Ascending aorta (tissue), 2 donors: ENCODE results near the gene HAUS1. TPM values are rescaled to one million over a fixed set of nuclear protein-coding genes. Genes with fewer than 3 reads are reported as not detected.

Source experiments
- DNase-seq, 2 donors: peaks; one replicate each; pipeline ENCODE4 v3.0.0-alpha.2; 2019; ENCODE audit warnings: low spot score in 2 of 2
- H3K27ac ChIP-seq, 2 donors: fragments of 200-600 bp; sonication (generic); one replicate each; pipeline ENCODE4 v1.5.1; 2016 to 2017; ENCODE audit warnings: mild to moderate bottlenecking in 1 of 2
- H3K27me3 ChIP-seq: fragments of 200-600 bp; sonication (generic); one replicate; pipeline ENCODE4 v1.5.1; 2017
- H3K36me3 ChIP-seq, 2 donors: fragments of 200-600 bp; sonication (generic); one replicate each; pipeline ENCODE4 v1.5.1; 2016
- H3K4me1 ChIP-seq, 2 donors: fragments of 200-600 bp; sonication (generic); one replicate each; pipeline ENCODE4 v1.5.1; 2016 to 2017; ENCODE audit warnings: mild to moderate bottlenecking in 1 of 2
- H3K4me3 ChIP-seq, 2 donors: fragments of 200-600 bp; sonication (generic); one replicate each; pipeline ENCODE4 v1.5.1; 2016 to 2017; ENCODE audit warnings: mild to moderate bottlenecking in 1 of 2
- H3K9me3 ChIP-seq, 2 donors: fragments of 200-600 bp; sonication (generic); one replicate each; pipeline ENCODE4 v1.5.1; 2016
- intact Hi-C: fragments of 100-400 bp; cut with DNase I; formaldehyde crosslinking; loops from one replicate; pipeline ENCODE4 v1.15.1; 2023
- total RNA-seq: library from RNA; depleted of rRNA; stranded (reverse); fragments of >200 nt; gene quantifications from one replicate; pipeline ENCODE4 v1.1.0, GENCODE V29; 2016
- TF ChIP-seq, protein P1 (sequence below), 3 experiments: fragments of 200-600 bp in 2 of 3; fragments of 450-650 bp in 1 of 3; sonication (generic) in 2 of 3; IDR thresholded peaks; one replicate each; pipeline ENCODE4 v1.5.1; 2016 to 2019; ENCODE audit warnings: antibody characterized with exemption in 3 of 3, mild to moderate bottlenecking in 1 of 3, moderate library complexity in 1 of 3

The HAUS1 gene
- total RNA-seq, 1 donor from 2014 or later, result 5.0 TPM

DNA sequence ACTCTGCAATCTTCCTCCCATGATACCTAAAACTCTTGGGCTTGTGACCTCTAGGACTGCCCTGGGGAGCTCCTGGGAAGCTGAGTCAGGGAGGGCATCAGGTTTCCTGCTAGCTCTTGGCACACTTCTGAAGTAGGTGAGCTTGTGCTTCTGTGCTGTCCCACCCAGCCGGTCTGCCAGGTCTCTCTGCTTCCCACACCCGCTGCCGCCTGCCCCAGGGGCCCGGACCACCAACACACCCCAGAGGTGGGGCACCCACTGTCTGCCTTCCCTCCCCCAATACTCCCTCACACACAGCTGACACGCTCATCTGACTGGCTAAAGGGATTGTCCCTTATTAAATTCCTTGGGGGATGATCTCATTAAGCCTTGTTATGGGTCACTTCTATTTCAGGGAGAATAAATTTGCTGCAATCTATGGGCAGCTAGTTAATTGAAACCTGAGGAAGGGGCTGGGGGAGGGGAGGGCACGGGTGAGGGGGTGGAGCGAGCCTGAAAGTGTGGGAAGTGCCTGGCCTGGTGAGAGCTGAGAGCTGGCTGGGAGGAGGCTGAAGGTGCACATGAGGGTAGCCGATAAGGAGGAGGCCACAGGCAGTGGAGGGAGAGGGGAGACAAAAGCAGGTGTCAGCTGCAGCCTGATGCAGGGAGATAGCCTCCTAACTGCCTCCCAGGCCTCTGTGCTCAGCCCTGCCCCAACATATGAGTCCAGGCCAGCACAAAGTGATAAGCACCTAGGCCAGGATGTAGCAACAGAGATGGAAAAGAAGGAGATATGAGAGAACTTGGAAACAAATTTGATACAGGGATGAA lies 48.8 kb downstream of the HAUS1 start:
- intact Hi-C loops, result loop anchor here (10.0 kb wide), 1 partner anchor 62 kb away; no protein-coding TSS in a partner anchor
- TF ChIP-seq, protein P1, sequence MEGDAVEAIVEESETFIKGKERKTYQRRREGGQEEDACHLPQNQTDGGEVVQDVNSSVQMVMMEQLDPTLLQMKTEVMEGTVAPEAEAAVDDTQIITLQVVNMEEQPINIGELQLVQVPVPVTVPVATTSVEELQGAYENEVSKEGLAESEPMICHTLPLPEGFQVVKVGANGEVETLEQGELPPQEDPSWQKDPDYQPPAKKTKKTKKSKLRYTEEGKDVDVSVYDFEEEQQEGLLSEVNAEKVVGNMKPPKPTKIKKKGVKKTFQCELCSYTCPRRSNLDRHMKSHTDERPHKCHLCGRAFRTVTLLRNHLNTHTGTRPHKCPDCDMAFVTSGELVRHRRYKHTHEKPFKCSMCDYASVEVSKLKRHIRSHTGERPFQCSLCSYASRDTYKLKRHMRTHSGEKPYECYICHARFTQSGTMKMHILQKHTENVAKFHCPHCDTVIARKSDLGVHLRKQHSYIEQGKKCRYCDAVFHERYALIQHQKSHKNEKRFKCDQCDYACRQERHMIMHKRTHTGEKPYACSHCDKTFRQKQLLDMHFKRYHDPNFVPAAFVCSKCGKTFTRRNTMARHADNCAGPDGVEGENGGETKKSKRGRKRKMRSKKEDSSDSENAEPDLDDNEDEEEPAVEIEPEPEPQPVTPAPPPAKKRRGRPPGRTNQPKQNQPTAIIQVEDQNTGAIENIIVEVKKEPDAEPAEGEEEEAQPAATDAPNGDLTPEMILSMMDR (IDR thresholded peaks at IDR 0.05), result no peak

DNA sequence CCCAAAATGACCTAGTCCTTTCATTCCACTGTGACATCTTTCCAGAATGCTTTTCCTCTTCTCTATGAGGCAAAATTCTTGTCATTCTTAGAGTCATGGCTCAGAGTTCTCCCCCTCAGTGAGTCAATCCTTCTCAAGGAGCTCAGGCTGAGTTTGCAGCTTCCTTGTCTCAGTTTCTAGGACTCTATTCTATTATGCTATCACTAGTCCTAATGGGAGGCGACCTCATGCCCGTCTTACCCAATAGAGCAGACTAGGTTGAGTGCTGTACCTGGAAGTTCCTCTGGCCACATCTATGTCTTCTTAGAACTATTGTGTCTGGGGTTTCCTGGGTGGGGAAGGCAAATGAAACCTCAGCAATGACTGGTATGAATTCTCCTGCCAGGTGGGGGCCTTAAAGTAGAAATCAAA lies 51.5 kb downstream of the HAUS1 start:
- no peak for DNase-seq
- no peak overlapping the region for H3K4me3 ChIP-seq
- no peaks in the 10 kb centered on the region for H3K27me3 ChIP-seq
- H3K36me3 ChIP-seq, result no peaks in the 10 kb centered on the region
- no peak overlapping the region for H3K27ac ChIP-seq
- no peaks in the 10 kb centered on the region for H3K9me3 ChIP-seq
- no peaks in the 10 kb centered on the region for H3K4me1 ChIP-seq
- TF ChIP-seq, protein P1 (IDR thresholded peaks at IDR 0.05), result no peak
- intact Hi-C loops, result loop anchor here (10.0 kb wide), 1 partner anchor 59 kb away; no protein-coding TSS in a partner anchor

More for the DNA sequence above, 48.8 kb downstream of the HAUS1 start:
- Histone ChIP-seq H3K4me3 (no peak overlapping the region), H3K27me3 (no peaks in the 10 kb centered on the region), H3K36me3 (no peaks in the 10 kb centered on the region), H3K27ac (no peak overlapping the region), H3K4me1 (no peaks in the 10 kb centered on the region), H3K9me3 (no peaks in the 10 kb centered on the region)
- DNase-seq, result no peak

DNA sequence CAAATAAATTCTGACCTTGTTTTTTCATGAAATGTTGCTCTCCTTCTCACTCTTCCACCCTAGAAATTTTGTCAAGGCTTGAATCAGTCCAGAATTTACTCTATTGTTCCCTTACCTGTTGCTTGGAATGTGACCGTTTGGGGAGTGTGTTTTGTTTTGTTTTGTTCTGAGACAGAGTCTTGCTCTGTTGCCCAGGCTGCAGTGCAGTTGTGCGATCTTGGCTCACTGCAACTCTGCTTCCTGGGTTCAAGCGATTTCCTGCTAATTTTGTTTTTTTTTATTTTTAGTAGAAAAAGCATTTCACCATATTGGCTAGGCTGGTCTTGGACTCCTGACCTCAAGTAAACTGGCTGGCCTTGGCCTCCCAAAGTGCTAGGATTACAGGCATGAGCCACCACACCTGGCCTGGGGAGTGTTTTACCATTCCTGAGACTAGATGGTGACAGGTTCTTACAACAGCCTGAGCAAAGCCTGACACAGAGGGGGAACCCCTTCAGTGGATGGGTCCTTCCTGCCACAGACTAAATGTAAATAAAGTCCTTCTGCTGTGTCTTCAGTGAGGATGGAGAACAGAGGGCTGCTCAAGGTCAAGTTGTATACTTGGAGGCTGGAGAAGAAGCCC lies 52.0 kb downstream of the HAUS1 start:
- Histone ChIP-seq H3K4me1 (no peaks in the 10 kb centered on the region), H3K9me3 (no peaks in the 10 kb centered on the region), H3K4me3 (no peak overlapping the region), H3K27ac (no peak overlapping the region), H3K27me3 (no peaks in the 10 kb centered on the region), H3K36me3 (no peaks in the 10 kb centered on the region)
- TF ChIP-seq, protein P1 (IDR thresholded peaks at IDR 0.05), result no peak
- no peak for DNase-seq
- intact Hi-C loops, result loop anchor here (10.0 kb wide), 1 partner anchor 59 kb away; no protein-coding TSS in a partner anchor

DNA sequence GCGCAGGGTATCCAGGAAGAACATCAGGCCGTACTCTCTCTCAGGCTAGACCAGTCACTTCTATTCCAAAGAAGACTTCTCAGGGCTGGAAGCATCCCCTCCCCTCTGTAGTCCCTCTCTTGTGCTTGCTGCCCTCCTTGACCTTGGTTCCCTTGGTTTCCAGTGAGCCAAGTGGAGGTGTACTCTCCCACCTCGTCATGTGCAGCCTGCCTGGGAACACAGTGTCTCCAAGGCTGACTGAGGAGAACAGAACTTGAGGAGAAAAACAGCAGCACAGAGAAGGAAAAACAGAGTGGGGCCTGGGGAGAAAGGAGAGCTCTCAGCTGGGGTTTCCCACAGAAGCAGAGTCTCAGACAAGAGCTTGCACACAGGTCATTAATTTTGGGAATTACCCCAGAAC lies 52.7 kb downstream of the HAUS1 start:
- no peak overlapping the region for H3K27ac ChIP-seq
- TF ChIP-seq, protein P1 (IDR thresholded peaks at IDR 0.05), result no peak
- H3K4me3 ChIP-seq, result no peak overlapping the region
- intact Hi-C loops, result loop anchor here (10.0 kb wide), 1 partner anchor 58 kb away; no protein-coding TSS in a partner anchor
- no peaks in the 10 kb centered on the region for H3K27me3 ChIP-seq
- H3K36me3 ChIP-seq, result no peaks in the 10 kb centered on the region
- H3K4me1 ChIP-seq, result no peaks in the 10 kb centered on the region
- H3K9me3 ChIP-seq, result no peaks in the 10 kb centered on the region
- no peak for DNase-seq

DNA sequence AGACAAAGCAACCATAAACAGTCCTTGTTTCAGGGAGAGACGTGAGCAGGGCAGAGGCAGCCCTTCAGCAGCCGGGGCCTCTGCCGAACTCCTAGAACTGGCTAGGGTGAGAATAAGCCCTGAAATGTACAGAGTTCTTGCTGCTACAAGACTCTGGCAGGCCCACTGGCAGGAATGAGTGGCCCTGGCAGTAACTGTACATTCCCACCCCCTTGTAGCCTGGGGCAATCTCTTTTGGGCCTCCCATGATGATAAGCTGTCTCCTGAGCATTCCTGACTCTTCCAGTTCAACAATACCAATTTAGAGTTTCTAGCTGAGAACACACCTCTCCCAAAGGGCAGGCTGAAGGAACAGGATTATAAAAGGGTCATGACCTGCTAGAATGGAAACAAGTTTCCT lies 54.3 kb downstream of the HAUS1 start:
- intact Hi-C loops, result loop anchor here (10.0 kb wide), 1 partner anchor 56 kb away; no protein-coding TSS in a partner anchor
- no peak overlapping the region for H3K27ac ChIP-seq
- H3K4me3 ChIP-seq, result no peak overlapping the region
- no peaks in the 10 kb centered on the region for H3K4me1 ChIP-seq
- no peaks in the 10 kb centered on the region for H3K9me3 ChIP-seq
- no peak for DNase-seq
- H3K36me3 ChIP-seq, result no peaks in the 10 kb centered on the region
- TF ChIP-seq, protein P1 (IDR thresholded peaks at IDR 0.05), result no peak
- H3K27me3 ChIP-seq, result no peaks in the 10 kb centered on the region
